HG02759 (cell line): ENCODE results near the gene ASTL.
"Not testable (repeated sequence)": the region's sequence is repeated elsewhere in the genome, so short reads cannot be mapped to it uniquely, and the experiment has no call there.

Experiments used
- ATAC-seq: cut with Tn5 transposase; IDR thresholded peaks from one replicate; pipeline ENCODE4 v1.9.1; 2021; ENCODE audit warnings: mild to moderate bottlenecking, moderate library complexity; ENCODE audit not compliant: unreplicated experiment

Gene ASTL

GRCh38 chr2:96099861-96100798 lies 38.2 kb downstream of the ASTL start:
- no peak for ATAC-seq

GRCh38 chr2:96098900-96099590 lies 39.3 kb downstream of the ASTL start:
- no peak for ATAC-seq

- no peak for ATAC-seq
These were observed 40.1 kb downstream of the ASTL start for GRCh38 chr2:96097951-96098823.

GRCh38 chr2:96097441-96097840 lies 40.9 kb downstream of the ASTL start:
- ATAC-seq, result no peak

GRCh38 chr2:96095116-96095636 lies 43.1 kb downstream of the ASTL start:
- ATAC-seq, result no peak

- ATAC-seq, result no peak
These were observed 44.8 kb downstream of the ASTL start for GRCh38 chr2:96093528-96093927.

- ATAC-seq, result no peak
These were observed 45.4 kb downstream of the ASTL start for GRCh38 chr2:96092951-96093350.

GRCh38 chr2:96092573-96092877 lies 45.8 kb downstream of the ASTL start:
- ATAC-seq, result no peak

- no peak for ATAC-seq
These were observed 46.4 kb downstream of the ASTL start for GRCh38 chr2:96091711-96092572.

- no peak for ATAC-seq
These were observed 47.1 kb downstream of the ASTL start for GRCh38 chr2:96091141-96091710.

GRCh38 chr2:96090196-96090926 lies 47.9 kb downstream of the ASTL start:
- no peak for ATAC-seq

- no peak for ATAC-seq
These were observed 48.7 kb downstream of the ASTL start for GRCh38 chr2:96089356-96090195.

GRCh38 chr2:96088340-96089335 lies 49.7 kb downstream of the ASTL start:
- no peak for ATAC-seq

- ATAC-seq, result no peak
These were observed 51.2 kb downstream of the ASTL start for GRCh38 chr2:96087130-96087529.

- ATAC-seq, result no peak
These were observed 52.6 kb downstream of the ASTL start for GRCh38 chr2:96085541-96086355.

- not testable (repeated sequence) for ATAC-seq
These were observed 53.3 kb downstream of the ASTL start for GRCh38 chr2:96084858-96085518.
